NCI-H460 (cell line): ENCODE results near the gene MEIOB. TPM values are rescaled to one million over a fixed set of nuclear protein-coding genes. Genes with fewer than 3 reads are reported as not detected.
A peak's percentile ranks its signal among the peaks of the same experiment; 100 is the strongest.
"Not testable (repeated sequence)": the region's sequence is repeated elsewhere in the genome, so short reads cannot be mapped to it uniquely, and the experiment has no call there.

Experiments used
- DNase-seq: peaks from one replicate; pipeline ENCODE4 v3.0.0-alpha.2; 2016; ENCODE audit warnings: low read depth; ENCODE audit errors: extremely low read depth
- total RNA-seq: library from RNA; depleted of rRNA; stranded (reverse); fragments of >200 nt; shearing (Covaris generic); gene quantifications from 2 replicates; pipeline ENCODE4 v1.2.3, GENCODE V29; 2014

Gene MEIOB
- total RNA-seq, 1 experiment from 2014 or later, result 0.97 TPM

DNA sequence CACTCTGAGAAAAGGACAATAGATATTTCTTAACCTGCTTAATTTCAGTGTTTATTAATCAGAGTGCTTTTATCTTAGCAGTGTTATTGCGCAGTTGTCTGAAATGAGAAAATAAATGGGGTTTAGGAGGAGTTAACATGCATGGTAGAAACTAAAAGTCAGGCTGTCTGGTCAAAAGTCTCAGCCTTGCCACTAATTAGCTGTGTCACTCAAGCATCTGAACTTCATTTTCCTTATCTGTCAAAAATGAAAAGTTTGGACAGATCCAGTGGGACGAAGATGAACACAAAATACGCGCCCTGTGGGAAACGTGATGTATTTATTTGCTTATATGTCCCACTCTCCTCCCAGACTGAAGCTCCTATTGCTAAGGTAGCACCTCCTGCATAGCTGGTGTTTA, 6.3 kb upstream of the MEIOB start:
- DNase-seq, result no peak

- DNase-seq, result no peak
These were observed 5.8 kb upstream of the MEIOB start for GRCh38 chr16:1877804-1878203.

- no peak for DNase-seq
These were observed 5.1 kb upstream of the MEIOB start for GRCh38 chr16:1877089-1877488.

- DNase-seq, result no peak
These were observed 4.5 kb upstream of the MEIOB start for GRCh38 chr16:1876468-1876867.

- not testable (repeated sequence) for DNase-seq
These were observed 4.1 kb upstream of the MEIOB start for GRCh38 chr16:1876066-1876465.

DNA sequence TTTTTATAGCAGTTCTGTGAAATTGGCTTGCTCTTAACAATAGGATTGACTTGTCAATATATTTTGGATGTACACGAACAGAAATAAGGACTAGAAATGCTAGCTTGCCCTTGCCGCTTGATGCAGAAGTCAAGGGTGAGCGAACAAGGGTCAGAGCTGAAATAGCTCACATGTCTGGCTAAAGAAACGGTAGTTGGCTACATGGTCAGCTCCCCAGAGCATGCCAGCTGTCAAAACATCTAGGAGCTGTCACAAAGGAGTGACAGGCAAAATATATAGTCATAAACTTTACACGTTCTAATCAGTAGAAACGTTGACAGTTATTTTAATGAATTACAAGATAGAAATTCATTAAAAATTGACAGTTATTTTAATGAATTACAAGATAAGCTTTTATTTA, 2.9 kb upstream of the MEIOB start:
- no peak for DNase-seq

DNA sequence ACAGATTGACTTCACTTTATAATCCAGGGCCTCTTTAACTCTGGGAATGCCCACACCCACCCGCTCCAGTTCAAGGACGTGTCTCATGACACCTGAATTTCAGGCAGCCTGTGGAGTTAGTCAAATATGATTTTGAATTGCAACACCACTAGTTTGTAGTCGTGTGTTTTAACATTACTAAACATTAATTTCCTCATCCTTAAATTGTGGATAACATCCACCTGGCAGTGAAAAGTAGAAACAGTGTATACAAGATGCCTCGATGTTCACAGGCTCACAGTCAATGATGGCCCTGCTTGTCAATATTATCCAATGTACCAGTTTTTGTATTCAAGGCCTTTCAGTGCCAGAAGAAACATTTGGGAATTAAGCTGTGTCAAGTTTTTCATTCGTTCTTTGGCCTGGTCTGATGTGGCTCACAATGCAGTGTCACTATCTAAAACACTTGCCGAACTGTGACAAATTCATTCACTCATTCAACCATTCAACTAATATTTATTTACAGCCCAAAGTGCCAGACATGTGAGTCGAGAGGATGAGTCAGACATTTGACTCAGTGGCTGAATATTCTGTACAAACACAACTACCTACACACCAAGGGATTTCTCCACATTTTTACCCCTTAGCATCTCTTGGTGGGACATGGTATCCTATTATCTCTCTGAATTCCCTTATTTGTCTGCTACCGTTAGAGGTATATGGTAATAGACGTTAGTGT, 1.4 kb downstream of the MEIOB start:
- peak; percentile 84 for DNase-seq

GRCh38 chr16:1865902-1866690, 5.9 kb downstream of the MEIOB start:
- no peak for DNase-seq

- DNase-seq, result peak; percentile 28
These were observed 8.1 kb downstream of the MEIOB start for GRCh38 chr16:1863681-1864460.

DNA sequence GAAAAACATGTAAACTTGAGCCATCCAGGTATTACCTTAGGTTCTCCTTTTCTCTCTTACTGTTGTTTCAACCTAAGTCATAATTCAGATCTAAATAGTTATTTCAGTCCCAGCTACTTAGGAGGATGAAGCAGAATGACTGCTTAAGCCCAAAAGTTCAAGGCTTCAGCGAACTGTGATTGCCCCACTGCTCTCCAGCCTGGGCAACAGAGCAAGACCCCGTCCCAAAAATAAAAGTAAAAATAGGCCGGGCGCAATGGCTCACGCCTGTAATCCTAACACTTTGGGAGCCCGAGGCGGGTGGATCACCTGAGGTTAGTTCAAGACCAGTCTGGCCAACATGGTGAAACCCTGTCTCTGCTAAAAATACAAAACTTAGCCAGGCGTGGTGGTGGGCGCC, 9.6 kb downstream of the MEIOB start:
- DNase-seq, result no peak

DNA sequence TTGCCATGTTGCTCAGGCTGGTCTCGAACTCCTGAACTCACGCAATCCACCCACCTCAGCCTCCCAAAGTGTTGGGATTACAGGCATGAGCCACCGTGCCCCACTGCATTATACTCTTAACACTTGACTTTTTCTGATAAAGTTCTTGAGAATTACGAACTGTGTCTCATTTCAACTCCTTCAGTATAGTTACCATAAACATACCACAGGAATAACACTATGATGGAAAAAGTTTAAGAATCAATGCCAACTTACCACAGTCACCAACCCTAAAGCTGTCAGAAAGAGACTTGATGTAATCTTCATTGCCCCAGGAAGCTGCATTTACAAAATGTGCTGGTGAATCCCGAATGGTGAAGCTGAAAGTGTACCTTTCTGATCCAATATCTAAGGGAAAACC, 10.2 kb downstream of the MEIOB start:
- no peak for DNase-seq

DNA sequence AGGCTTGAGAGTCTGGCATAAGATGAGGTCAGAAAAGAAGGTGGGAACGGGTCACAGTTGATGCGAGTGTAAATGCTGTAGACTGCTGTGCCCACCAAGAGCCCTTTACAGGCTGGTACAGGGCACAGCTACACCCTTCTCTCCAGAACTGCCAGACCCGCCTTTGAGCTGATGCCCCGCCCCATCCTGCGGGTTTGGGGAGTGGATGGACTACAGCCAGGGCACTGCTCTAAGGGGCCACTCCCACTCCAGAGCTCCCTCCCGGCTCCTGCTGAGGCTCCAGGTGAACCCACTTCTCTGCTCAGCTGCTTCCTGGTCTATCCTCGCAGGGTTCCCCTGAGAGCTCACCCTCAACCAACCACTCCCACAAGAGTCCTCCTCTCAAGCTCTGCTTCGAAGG, 12.3 kb downstream of the MEIOB start:
- no peak for DNase-seq

GRCh38 chr16:1858189-1858865, 13.6 kb downstream of the MEIOB start:
- no peak for DNase-seq

DNA sequence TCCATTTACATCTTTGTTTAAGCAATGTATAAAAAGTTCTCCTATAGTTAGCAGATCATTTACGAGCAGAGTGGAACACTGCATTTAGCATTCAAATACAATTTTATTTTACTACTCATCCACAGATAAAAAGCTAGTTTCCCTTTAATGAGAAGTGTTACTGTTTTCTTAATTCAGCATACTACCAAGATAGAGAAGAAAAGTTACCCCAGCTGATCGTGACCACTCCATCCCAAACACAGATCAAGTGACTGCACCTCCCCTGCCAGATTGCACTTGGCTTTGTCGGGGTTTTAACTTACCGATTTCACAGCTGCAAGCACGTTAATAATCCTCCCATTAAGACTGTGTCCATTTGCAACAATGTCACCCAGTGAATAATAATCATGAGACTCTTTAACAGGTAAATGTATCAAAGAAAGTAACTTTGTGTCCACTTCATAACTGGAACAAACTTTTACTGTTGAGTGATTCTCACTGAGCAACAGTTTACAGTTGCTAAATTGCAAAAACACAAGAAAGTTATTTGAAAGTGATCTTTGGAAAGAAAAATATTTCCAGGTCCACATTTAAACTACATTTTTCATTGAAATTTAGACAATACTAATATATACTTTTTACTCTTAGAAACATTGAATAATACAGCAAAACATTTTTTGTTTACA, 14.4 kb downstream of the MEIOB start:
- DNase-seq, result no peak

DNA sequence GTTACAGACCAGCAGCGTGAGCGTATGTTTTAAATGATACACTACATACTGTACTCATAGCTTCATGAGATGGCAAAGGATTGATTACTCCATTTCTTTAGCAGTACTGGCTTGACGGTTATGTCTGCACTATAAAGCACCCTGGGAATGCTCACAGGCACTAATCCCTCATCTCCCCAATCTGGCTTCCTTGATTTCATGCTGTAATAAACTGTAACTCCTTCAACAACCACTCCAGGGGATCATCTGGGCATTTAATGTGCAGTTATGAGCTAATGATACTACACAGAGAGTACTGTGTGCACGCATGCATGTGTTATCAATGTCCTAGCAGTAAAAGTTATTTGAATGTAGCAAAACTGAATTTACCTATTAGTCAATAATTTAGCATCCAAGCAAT, 20.2 kb downstream of the MEIOB start:
- no peak for DNase-seq

GRCh38 chr16:1850981-1851380, 21.0 kb downstream of the MEIOB start:
- DNase-seq, result no peak

GRCh38 chr16:1846416-1846815, 25.5 kb downstream of the MEIOB start:
- DNase-seq, result no peak

DNA sequence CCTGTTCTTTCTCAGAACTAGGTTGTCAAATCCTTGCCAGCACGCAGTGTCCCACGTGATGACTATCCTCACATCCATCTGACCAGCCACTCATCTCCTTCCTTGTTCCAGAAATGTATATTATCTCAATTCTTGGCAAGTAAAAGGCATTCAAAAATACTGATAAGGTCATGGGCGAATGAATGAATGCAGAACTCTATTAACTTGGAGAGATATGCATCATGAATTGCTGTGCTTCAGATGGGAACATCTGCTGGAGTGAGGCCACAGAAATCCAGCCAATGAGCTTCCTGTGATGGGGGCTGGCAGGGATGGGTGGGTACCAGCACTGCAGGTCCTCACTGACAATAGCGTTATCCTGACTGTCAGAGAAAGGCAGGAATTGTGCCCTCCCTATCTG, 26.0 kb downstream of the MEIOB start:
- DNase-seq, result no peak

DNA sequence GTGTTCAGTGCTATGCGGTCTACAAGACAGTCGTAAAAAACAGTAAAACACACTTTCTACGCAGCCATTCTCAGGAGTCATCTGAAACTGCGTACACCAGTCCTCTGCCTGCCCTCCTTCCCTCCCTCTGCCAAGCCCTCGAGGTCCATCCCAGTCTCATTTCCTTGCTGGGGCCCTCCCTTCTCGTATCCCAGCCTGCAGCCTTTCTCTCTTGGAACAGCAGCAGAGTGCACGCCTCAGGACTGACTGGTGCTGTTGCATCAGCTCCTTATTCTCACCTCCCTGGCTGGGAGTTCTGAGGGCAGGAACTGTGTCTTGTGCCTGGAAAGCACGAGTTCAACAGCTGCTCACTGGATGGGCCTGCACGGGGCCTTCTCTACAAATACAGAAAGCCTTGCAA, 32.4 kb downstream of the MEIOB start:
- DNase-seq, result peak; percentile 64

- no peak for DNase-seq
These were observed 37.9 kb downstream of the MEIOB start for GRCh38 chr16:1834096-1834495.
